Activated CD8-positive, alpha-beta memory T cell treated with anti-CD3 and anti-CD28 coated beads, Interleukin-2, amount 50 U/mL, for 1 hour (primary cell): ENCODE measurements around the gene DOCK3.
"Not testable (repeated sequence)": the region's sequence is repeated elsewhere in the genome, so short reads cannot be mapped to it uniquely, and the experiment has no call there.

Experiments
- DNase-seq: peaks from one replicate; pipeline ENCODE4 v3.0.0-alpha.2; 2020; ENCODE audit errors: extremely low read depth

Gene DOCK3

GRCh38 chr3:51307458-51307857, 632.7 kb downstream of the DOCK3 start:
- no peak for DNase-seq

GRCh38 chr3:51307945-51308607, 633.3 kb downstream of the DOCK3 start:
- DNase-seq: not testable (repeated sequence)

- DNase-seq: no peak
These were observed 636.3 kb downstream of the DOCK3 start for GRCh38 chr3:51311055-51311454.

GRCh38 chr3:51328206-51328605, 653.5 kb downstream of the DOCK3 start:
- no peak for DNase-seq

GRCh38 chr3:51330046-51330445, 655.3 kb downstream of the DOCK3 start:
- DNase-seq: no peak

GRCh38 chr3:51332156-51332555, 657.4 kb downstream of the DOCK3 start:
- DNase-seq: no peak

- DNase-seq: no peak
These were observed 658.3 kb downstream of the DOCK3 start for GRCh38 chr3:51333021-51333420.

GRCh38 chr3:51336261-51336660, 661.5 kb downstream of the DOCK3 start:
- DNase-seq: no peak

- DNase-seq: no peak
These were observed 662.9 kb downstream of the DOCK3 start for GRCh38 chr3:51337666-51338065.

- no peak for DNase-seq
These were observed 663.9 kb downstream of the DOCK3 start for GRCh38 chr3:51338632-51339031.

- DNase-seq: no peak
These were observed 665.5 kb downstream of the DOCK3 start for GRCh38 chr3:51340013-51340829.

GRCh38 chr3:51340989-51341636, 666.4 kb downstream of the DOCK3 start:
- DNase-seq: no peak

GRCh38 chr3:51343918-51344687, 669.4 kb downstream of the DOCK3 start:
- no peak for DNase-seq

- no peak for DNase-seq
These were observed 676.0 kb downstream of the DOCK3 start for GRCh38 chr3:51350751-51351150.

- no peak for DNase-seq
These were observed 678.4 kb downstream of the DOCK3 start for GRCh38 chr3:51353131-51353530.

GRCh38 chr3:51353691-51354090, 679.0 kb downstream of the DOCK3 start:
- no peak for DNase-seq

- DNase-seq: no peak
These were observed 679.4 kb downstream of the DOCK3 start for GRCh38 chr3:51354172-51354571.

- no peak for DNase-seq
These were observed 680.2 kb downstream of the DOCK3 start for GRCh38 chr3:51354731-51355615.

- DNase-seq: no peak
These were observed 681.3 kb downstream of the DOCK3 start for GRCh38 chr3:51355891-51356578.

GRCh38 chr3:51357856-51358255, 683.1 kb downstream of the DOCK3 start:
- DNase-seq: no peak
